ENCODE data around the gene SHISA3.

SHISA3 gene

DNA sequence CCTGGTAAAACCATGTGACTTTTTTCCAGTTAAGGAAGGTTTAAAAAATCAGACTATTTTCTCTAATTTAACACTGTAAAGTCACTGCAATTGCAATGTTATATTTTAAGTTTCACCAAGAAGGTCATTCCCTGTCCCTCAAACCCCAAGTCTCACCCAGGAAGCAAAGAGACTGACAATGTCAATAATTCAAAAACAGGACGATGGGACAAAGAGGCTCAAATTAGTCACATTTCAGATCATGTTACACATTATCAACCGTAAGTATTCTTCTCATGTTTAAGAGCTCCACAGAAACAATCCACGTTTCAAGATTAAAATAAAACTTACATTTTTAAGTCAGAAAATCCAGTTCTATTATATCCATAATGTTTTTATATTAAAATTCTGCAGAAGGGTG, 13.2 kb downstream of the SHISA3 start:
- TF ChIP-seq, protein P1, sequence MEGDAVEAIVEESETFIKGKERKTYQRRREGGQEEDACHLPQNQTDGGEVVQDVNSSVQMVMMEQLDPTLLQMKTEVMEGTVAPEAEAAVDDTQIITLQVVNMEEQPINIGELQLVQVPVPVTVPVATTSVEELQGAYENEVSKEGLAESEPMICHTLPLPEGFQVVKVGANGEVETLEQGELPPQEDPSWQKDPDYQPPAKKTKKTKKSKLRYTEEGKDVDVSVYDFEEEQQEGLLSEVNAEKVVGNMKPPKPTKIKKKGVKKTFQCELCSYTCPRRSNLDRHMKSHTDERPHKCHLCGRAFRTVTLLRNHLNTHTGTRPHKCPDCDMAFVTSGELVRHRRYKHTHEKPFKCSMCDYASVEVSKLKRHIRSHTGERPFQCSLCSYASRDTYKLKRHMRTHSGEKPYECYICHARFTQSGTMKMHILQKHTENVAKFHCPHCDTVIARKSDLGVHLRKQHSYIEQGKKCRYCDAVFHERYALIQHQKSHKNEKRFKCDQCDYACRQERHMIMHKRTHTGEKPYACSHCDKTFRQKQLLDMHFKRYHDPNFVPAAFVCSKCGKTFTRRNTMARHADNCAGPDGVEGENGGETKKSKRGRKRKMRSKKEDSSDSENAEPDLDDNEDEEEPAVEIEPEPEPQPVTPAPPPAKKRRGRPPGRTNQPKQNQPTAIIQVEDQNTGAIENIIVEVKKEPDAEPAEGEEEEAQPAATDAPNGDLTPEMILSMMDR (conservative IDR thresholded peaks at IDR 0.05; ENCODE audit: control insufficient read depth, insufficient read depth, low read depth, low read length) = no peak
- no peak overlapping the region for H3K4me3 ChIP-seq (ENCODE audit: control insufficient read depth, low read depth, low read length)
- DNase-seq (ENCODE audit: low read depth) = no peak

GRCh38 chr4:42411803-42412202, 14.5 kb downstream of the SHISA3 start:
- DNase-seq (ENCODE audit: low read depth) = peak; percentile 62
- H3K4me3 ChIP-seq (ENCODE audit: control insufficient read depth, low read depth, low read length) = no peak overlapping the region
- TF ChIP-seq, protein P1 (conservative IDR thresholded peaks at IDR 0.05; ENCODE audit: control insufficient read depth, insufficient read depth, low read depth, low read length) = no peak

- peak; percentile 83 for DNase-seq (ENCODE audit: low read depth)
- TF ChIP-seq, protein P1 (conservative IDR thresholded peaks at IDR 0.05; ENCODE audit: control insufficient read depth, insufficient read depth, low read depth, low read length) = no peak
- no peak overlapping the region for H3K4me3 ChIP-seq (ENCODE audit: control insufficient read depth, low read depth, low read length)
These were observed 15.0 kb downstream of the SHISA3 start for GRCh38 chr4:42412251-42412650.

GRCh38 chr4:42415281-42415680, 18.0 kb downstream of the SHISA3 start:
- H3K4me3 ChIP-seq (ENCODE audit: control insufficient read depth, low read depth, low read length) = no peak overlapping the region
- DNase-seq (ENCODE audit: low read depth) = no peak
- TF ChIP-seq, protein P1 (conservative IDR thresholded peaks at IDR 0.05; ENCODE audit: control insufficient read depth, insufficient read depth, low read depth, low read length) = no peak

DNA sequence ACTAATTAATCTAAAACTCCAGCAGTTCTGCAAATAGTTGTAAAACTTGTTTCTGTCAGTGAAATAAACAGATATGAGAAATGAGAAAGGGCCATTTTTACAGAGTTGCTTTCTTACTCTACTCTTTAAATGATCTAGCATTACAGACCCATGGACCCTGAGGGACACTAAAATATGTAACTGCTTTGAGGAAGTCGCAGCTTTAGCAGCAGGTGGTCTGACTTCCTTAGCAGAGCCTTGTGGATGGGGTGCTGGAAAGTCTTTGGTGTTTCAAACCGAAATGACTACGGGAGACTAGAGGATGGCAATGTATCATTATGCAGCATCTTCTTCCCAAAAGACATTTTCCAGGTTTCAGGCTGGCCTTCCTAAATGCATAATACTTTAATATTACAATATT, 18.7 kb downstream of the SHISA3 start:
- TF ChIP-seq, protein P1 (conservative IDR thresholded peaks at IDR 0.05; ENCODE audit: control insufficient read depth, insufficient read depth, low read depth, low read length) = no peak
- no peak for DNase-seq (ENCODE audit: low read depth)
- H3K4me3 ChIP-seq (ENCODE audit: control insufficient read depth, low read depth, low read length) = no peak overlapping the region

- no peak overlapping the region for H3K4me3 ChIP-seq (ENCODE audit: control insufficient read depth, low read depth, low read length)
- TF ChIP-seq, protein P1 (conservative IDR thresholded peaks at IDR 0.05; ENCODE audit: control insufficient read depth, insufficient read depth, low read depth, low read length) = no peak
- DNase-seq (ENCODE audit: low read depth) = no peak
These were observed 20.3 kb downstream of the SHISA3 start for GRCh38 chr4:42417550-42417949.

DNA sequence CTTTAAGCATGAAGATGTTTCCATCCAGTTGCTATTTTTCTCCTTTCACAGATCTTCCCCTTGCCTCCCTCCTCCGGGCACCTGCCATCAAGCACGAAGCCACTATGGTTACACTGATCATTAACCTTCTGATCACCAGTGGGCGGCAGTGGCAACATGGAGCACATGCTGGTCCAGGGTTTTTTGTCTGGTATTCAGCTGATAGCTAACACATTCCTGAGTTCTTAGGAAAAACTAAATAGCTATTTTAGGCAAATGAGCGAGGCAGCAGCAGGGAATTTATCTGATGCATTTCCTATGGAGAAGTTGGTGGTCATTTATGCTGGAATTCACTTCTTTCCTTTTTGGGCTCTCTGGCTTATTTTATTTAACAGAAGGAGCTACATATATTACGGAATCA, 22.9 kb downstream of the SHISA3 start:
- no peak overlapping the region for H3K4me3 ChIP-seq (ENCODE audit: control insufficient read depth, low read depth, low read length)
- DNase-seq (ENCODE audit: low read depth) = no peak
- TF ChIP-seq, protein P1 (conservative IDR thresholded peaks at IDR 0.05; ENCODE audit: control insufficient read depth, insufficient read depth, low read depth, low read length) = no peak
